DOHH2 (cell line): ENCODE results near the gene KIF6.

ENCODE experiments used
- H3F3A ChIP-seq: fragments of 200-600 bp; sonication (generic), shearing (Covaris generic); 2 replicates; pipeline ENCODE4 v1.6.0; 2016; ENCODE audit warnings: antibody characterized with exemption, mild to moderate bottlenecking; ENCODE audit not compliant: control insufficient read depth, insufficient read depth
- H3K27ac ChIP-seq: fragments of 200-600 bp; sonication (generic); 2 replicates; pipeline ENCODE4 v1.5.1; 2014; ENCODE audit warnings: low read depth, mild to moderate bottlenecking, low read length, moderate library complexity
- H3K27me3 ChIP-seq: fragments of 200-600 bp; sonication (generic); 2 replicates; pipeline ENCODE4 v1.6.1; 2014; ENCODE audit warnings: mild to moderate bottlenecking, low read length, mixed read lengths; ENCODE audit not compliant: control insufficient read depth
- H3K36me3 ChIP-seq: fragments of 200-600 bp; sonication (generic); 2 replicates; pipeline ENCODE4 v1.6.1; 2014; ENCODE audit warnings: mild to moderate bottlenecking, low read length, moderate library complexity, mixed read lengths; ENCODE audit not compliant: control insufficient read depth
- H3K4me1 ChIP-seq: fragments of 200-600 bp; sonication (generic); 2 replicates; pipeline ENCODE4 v1.6.1; 2014; ENCODE audit warnings: mild to moderate bottlenecking, low read length, mixed read lengths; ENCODE audit not compliant: control insufficient read depth
- H3K4me2 ChIP-seq: fragments of 200-600 bp; sonication (generic); 2 replicates; pipeline ENCODE4 v1.6.0; 2014; ENCODE audit warnings: mild to moderate bottlenecking, low read length, moderate library complexity
- H3K4me3 ChIP-seq: fragments of 200-600 bp; sonication (generic); 2 replicates; pipeline ENCODE4 v1.5.1; 2014; ENCODE audit warnings: mild to moderate bottlenecking, low read length, mixed read lengths
- H3K79me2 ChIP-seq: fragments of 200-600 bp; sonication (generic); 2 replicates; pipeline ENCODE4 v1.6.1; 2014; ENCODE audit warnings: mild to moderate bottlenecking, low read length, mixed read lengths; ENCODE audit not compliant: control insufficient read depth
- H3K9me2 ChIP-seq: fragments of 200-600 bp; sonication (generic); replicated peaks from 2 replicates; pipeline ENCODE4 v1.6.1; 2014; ENCODE audit warnings: mild to moderate bottlenecking, low read length, mixed read lengths; ENCODE audit not compliant: control insufficient read depth
- H3K9me3 ChIP-seq: fragments of 200-600 bp; sonication (generic); 2 replicates; pipeline ENCODE4 v1.6.1; 2014; ENCODE audit warnings: antibody characterized with exemption, low read length, mixed read lengths; ENCODE audit not compliant: control insufficient read depth, insufficient read depth
- H4K20me1 ChIP-seq: fragments of 200-600 bp; sonication (generic); 2 replicates; pipeline ENCODE4 v1.6.0; 2014; ENCODE audit warnings: low read depth, mild to moderate bottlenecking, antibody characterized with exemption, low read length, moderate library complexity; ENCODE audit not compliant: control insufficient read depth, insufficient read depth
- CTCF ChIP-seq: fragments of 200-600 bp; sonication (generic); IDR thresholded peaks from one replicate; pipeline ENCODE4 v1.5.1; 2014; ENCODE audit warnings: antibody characterized with exemption, mild to moderate bottlenecking, low read depth, low read length; ENCODE audit not compliant: poor library complexity, severe bottlenecking
- EZH2phosphoT487 ChIP-seq: fragments of 200-600 bp; sonication (generic); IDR thresholded peaks from 2 replicates; pipeline ENCODE4 v1.6.1; 2017; ENCODE audit warnings: borderline replicate concordance, mild to moderate bottlenecking, antibody characterized with exemption, low read length, moderate library complexity, mixed read lengths

Gene KIF6

DNA sequence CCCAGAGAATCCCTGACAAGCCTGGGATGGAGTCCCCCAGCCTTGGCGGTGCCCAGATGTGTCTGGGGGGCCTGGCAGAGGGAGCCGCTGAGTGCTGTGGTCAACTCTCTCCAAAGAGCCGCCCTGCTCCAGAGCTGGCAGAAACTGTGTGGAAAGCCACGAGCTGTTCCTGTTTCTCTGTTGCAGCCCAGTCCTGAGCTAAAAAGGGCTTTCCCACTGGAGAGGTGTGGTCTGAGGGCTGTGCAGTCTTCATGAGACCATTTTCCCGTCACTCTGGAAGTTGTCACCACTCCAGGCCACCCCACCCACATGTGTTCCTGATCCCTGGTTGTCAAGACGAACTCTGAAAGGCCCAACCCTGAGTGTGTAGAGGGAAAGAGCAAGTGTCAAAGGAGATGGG, 303.0 kb downstream of the KIF6 start:
- no peak overlapping the region for H3K27ac ChIP-seq
- no peaks in the 10 kb centered on the region for H3K4me1 ChIP-seq
- no peak for TF ChIP-seq CTCF
- no peak for TF ChIP-seq EZH2phosphoT487
- no peaks in the 10 kb centered on the region for H3K27me3 ChIP-seq
- H3K4me2 ChIP-seq, result no peak overlapping the region
- H3F3A ChIP-seq, result no peaks in the 10 kb centered on the region
- H3K9me2 ChIP-seq, result no peaks in the 10 kb centered on the region
- H3K36me3 ChIP-seq, result no peaks in the 10 kb centered on the region
- no peaks in the 10 kb centered on the region for H3K9me3 ChIP-seq
- H3K4me3 ChIP-seq, result no peak overlapping the region
- H3K79me2 ChIP-seq, result no peaks in the 10 kb centered on the region
- H4K20me1 ChIP-seq, result no peaks in the 10 kb centered on the region

GRCh38 chr6:39421383-39422225, 303.6 kb downstream of the KIF6 start:
- Histone ChIP-seq H3K4me2 (no peak overlapping the region), H3K9me3 (no peaks in the 10 kb centered on the region), H3K36me3 (no peaks in the 10 kb centered on the region), H3K79me2 (no peaks in the 10 kb centered on the region), H3K4me1 (no peaks in the 10 kb centered on the region), H3K27me3 (no peaks in the 10 kb centered on the region), H3K27ac (no peak overlapping the region), H3K4me3 (no peak overlapping the region), H4K20me1 (no peaks in the 10 kb centered on the region), H3F3A (no peaks in the 10 kb centered on the region), H3K9me2 (no peaks in the 10 kb centered on the region)
- no peak for TF ChIP-seq CTCF
- no peak for TF ChIP-seq EZH2phosphoT487

DNA sequence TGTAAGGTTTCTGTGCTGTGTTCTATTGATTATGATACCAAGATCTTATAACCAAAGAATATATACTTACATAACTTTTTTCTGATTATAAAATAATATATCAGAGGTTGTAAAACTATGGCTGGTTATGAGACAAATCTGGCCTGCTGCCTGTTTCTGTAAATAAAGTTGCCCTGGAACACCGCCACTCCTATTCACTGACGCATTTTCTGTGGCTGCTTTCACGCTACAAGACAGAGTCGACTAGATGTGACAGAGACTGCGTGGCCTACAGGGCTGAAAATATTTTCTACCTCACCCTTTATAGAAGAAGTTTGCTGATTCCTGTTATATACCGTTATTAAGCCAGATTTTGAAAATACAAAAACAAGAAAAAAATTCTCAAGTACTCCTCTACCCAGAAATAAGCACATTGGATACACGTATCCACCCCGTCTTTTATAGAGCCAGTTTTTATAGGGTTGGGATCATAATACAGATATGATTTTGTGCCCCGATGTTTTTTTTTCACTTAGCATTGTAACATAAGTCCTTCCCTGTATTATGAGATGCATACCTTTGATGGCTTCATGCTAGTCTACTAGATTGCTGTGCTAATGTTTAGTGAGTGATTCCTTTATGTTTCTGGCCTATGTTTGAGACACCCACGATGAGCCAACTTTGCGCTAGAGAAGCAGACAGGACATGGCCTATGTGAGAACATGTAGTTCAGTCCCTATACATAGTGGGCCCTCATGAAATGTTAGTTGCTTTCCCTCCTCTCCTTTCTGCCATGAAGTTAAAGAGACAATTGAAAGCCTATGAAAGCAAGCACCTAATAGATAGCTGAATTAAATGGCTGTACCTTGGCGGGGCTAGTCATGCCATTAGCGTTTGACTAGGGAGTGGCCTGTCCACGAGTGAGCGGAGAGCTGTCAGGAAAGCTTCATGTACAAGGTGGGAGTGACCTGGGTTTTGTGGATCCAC, 304.6 kb downstream of the KIF6 start:
- Histone ChIP-seq H3K4me3 (no peak overlapping the region), H3K27ac (no peak overlapping the region), H3F3A (no peaks in the 10 kb centered on the region), H3K4me2 (no peak overlapping the region), H4K20me1 (no peaks in the 10 kb centered on the region), H3K27me3 (no peaks in the 10 kb centered on the region), H3K9me2 (no peaks in the 10 kb centered on the region), H3K79me2 (no peaks in the 10 kb centered on the region), H3K9me3 (no peaks in the 10 kb centered on the region), H3K36me3 (no peaks in the 10 kb centered on the region), H3K4me1 (no peaks in the 10 kb centered on the region)
- no peak for TF ChIP-seq CTCF
